HEK293T (cell line): ENCODE measurements around the gene HGFAC.

Experiments used
- CTCF ChIA-PET: fragments of 350-600 bp; formaldehyde crosslinking; extraction: SDS; loops from one replicate; lab custom pipeline; 2021; ENCODE audit warnings: antibody characterized with exemption, inconsistent platforms; lab: Yijun Ruan, JAX
- POLR2A ChIA-PET: fragments of 350-600 bp; formaldehyde crosslinking; extraction: SDS; loops from one replicate; lab custom pipeline; 2020; ENCODE audit warnings: antibody characterized with exemption, inconsistent platforms; lab: Yijun Ruan, JAX
- DNase-seq: peaks from one replicate; pipeline ENCODE4 v3.0.0; 2012; ENCODE audit warnings: mixed read lengths; ENCODE audit errors: extremely low spot score
- ARNT ChIP-seq: fragments of 450-650 bp; IDR thresholded peaks from 2 replicates; pipeline ENCODE4 v1.6.1; 2017; ENCODE audit warnings: mild to moderate bottlenecking
- BHLHE40 ChIP-seq: fragments of 450-650 bp; IDR thresholded peaks from 2 replicates; pipeline ENCODE4 v1.6.1; 2016; ENCODE audit warnings: mild to moderate bottlenecking, moderate library complexity, borderline replicate concordance
- CTBP1 ChIP-seq: fragments of 450-650 bp; IDR thresholded peaks from 2 replicates; pipeline ENCODE4 v1.6.1; 2016; ENCODE audit warnings: borderline replicate concordance
- ELF4 ChIP-seq: fragments of 450-650 bp; IDR thresholded peaks from 2 replicates; pipeline ENCODE4 v1.6.1; 2017; ENCODE audit warnings: antibody characterized with exemption
- FOXA1 ChIP-seq: fragments of 450-650 bp; IDR thresholded peaks from 2 replicates; pipeline ENCODE4 v1.6.1; 2016; ENCODE audit warnings: mild to moderate bottlenecking
- FOXK2 ChIP-seq: fragments of 450-650 bp; IDR thresholded peaks from 2 replicates; pipeline ENCODE4 v1.6.1; 2016; ENCODE audit warnings: mild to moderate bottlenecking
- FOXM1 ChIP-seq: fragments of 450-650 bp; IDR thresholded peaks from 2 replicates; pipeline ENCODE4 v1.6.1; 2017; ENCODE audit warnings: mild to moderate bottlenecking, borderline replicate concordance
- HDGF ChIP-seq: fragments of 450-650 bp; IDR thresholded peaks from 2 replicates; pipeline ENCODE4 v1.6.1; 2017; ENCODE audit warnings: antibody characterized with exemption, borderline replicate concordance
- L3MBTL2 ChIP-seq: fragments of 450-650 bp; conservative IDR thresholded peaks from 2 replicates; pipeline ENCODE4 v1.6.1; 2016; ENCODE audit warnings: mild to moderate bottlenecking
- LEF1 ChIP-seq: fragments of 450-650 bp; IDR thresholded peaks from 2 replicates; pipeline ENCODE4 v1.6.1; 2017; ENCODE audit warnings: mild to moderate bottlenecking, borderline replicate concordance
- NFRKB ChIP-seq: fragments of 450-650 bp; IDR thresholded peaks from 2 replicates; pipeline ENCODE4 v1.6.1; 2016; ENCODE audit warnings: mild to moderate bottlenecking, moderate library complexity
- PKNOX1 ChIP-seq: fragments of 450-650 bp; IDR thresholded peaks from 2 replicates; pipeline ENCODE4 v1.6.1; 2016
- SP1 ChIP-seq: fragments of 450-650 bp; IDR thresholded peaks from 2 replicates; pipeline ENCODE4 v1.6.1; 2017
- SUZ12 ChIP-seq: fragments of 450-650 bp; IDR thresholded peaks from 2 replicates; pipeline ENCODE4 v1.6.1; 2016; ENCODE audit warnings: mild to moderate bottlenecking
- TARDBP ChIP-seq: fragments of 450-650 bp; IDR thresholded peaks from 2 replicates; pipeline ENCODE4 v1.6.1; 2016
- ZNF384 ChIP-seq: fragments of 450-650 bp; IDR thresholded peaks from 2 replicates; pipeline ENCODE4 v1.6.1; 2016

Gene HGFAC

GRCh38 chr4:3401436-3402171, 40.2 kb upstream of the HGFAC start:
- no peak for DNase-seq
- ChIA-PET POLR2A (no interaction called here), CTCF (interaction anchor here (0.7 kb wide), 1 partner anchor 55 kb away, joined by 4 read pairs; no protein-coding TSS in a partner anchor)
- no peak for TF ChIP-seq PKNOX1
- TF ChIP-seq ZNF384: no peak
- TF ChIP-seq FOXA1: no peak
- TF ChIP-seq FOXM1: no peak
- no peak for TF ChIP-seq BHLHE40
- no peak for TF ChIP-seq SP1
- TF ChIP-seq LEF1: no peak
- TF ChIP-seq SUZ12: no peak
- TF ChIP-seq TARDBP: no peak
- TF ChIP-seq HDGF: no peak
- no peak for TF ChIP-seq L3MBTL2
- TF ChIP-seq NFRKB: no peak
- TF ChIP-seq ARNT: no peak
- no peak for TF ChIP-seq FOXK2
- no peak for TF ChIP-seq ELF4
- no peak for TF ChIP-seq CTBP1

DNA sequence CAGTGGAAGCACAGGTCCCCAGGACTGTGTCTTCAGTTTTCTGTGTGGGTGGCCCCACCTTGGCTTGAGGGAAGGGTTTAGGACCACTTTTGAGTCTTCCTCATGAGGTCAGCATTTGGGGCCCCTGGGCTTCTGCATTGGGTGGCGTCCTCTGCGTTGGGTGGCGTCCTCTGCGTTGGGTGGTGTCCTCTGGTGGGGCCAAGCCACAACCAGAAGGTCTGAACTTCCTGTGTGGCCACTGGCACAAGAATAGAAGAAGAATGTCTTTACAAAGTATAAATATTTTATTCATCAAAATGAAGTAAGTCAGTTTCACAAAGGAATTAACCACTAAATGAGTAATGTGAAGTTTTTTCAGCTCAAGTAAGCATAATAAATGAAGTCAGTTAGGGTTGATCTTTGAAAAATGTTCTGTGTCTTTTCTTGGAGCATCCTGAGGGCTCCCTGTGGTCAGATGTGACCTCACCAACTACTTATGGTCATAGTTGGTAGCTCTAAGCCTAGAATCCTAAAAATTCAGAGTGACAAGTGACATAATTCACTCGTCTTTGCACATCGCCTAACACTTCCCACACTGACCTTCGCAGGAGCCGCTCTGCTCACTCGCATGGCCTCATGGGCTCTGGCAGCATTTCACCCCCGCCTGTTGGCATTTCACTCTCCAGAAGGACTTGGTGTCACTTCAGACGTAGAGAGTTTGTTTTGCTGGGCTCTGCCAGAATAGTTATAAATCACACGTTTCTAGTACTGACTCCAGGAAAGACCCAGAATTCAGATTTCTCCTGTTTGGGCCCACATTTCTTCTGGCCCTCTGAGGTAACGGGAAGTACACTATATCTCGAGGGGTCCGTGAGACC, 39.0 kb upstream of the HGFAC start:
- DNase-seq: no peak
- POLR2A ChIA-PET: no interaction called here
- TF ChIP-seq TARDBP (no peak), CTBP1 (no peak), BHLHE40 (no peak), L3MBTL2 (no peak), ZNF384 (no peak), ELF4 (no peak), FOXM1 (no peak), FOXK2 (no peak), NFRKB (no peak), HDGF (no peak), ARNT (no peak), FOXA1 (no peak), SP1 (no peak), PKNOX1 (no peak)
- CTCF ChIA-PET: no interaction called here

GRCh38 chr4:3403348-3403906, 38.3 kb upstream of the HGFAC start:
- POLR2A ChIA-PET: no interaction called here
- CTCF ChIA-PET: no interaction called here
- no peak for TF ChIP-seq TARDBP
- no peak for TF ChIP-seq FOXA1
- no peak for TF ChIP-seq L3MBTL2
- no peak for TF ChIP-seq ELF4
- TF ChIP-seq FOXK2: no peak
- no peak for TF ChIP-seq ARNT
- TF ChIP-seq CTBP1: no peak
- no peak for TF ChIP-seq HDGF
- no peak for TF ChIP-seq BHLHE40
- TF ChIP-seq ZNF384: no peak
- no peak for TF ChIP-seq SP1
- TF ChIP-seq FOXM1: no peak
- TF ChIP-seq NFRKB: no peak
- TF ChIP-seq PKNOX1: no peak
- TF ChIP-seq SUZ12: no peak
- no peak for TF ChIP-seq LEF1
- DNase-seq: no peak

- POLR2A ChIA-PET: no interaction called here
- CTCF ChIA-PET: interaction anchor here (0.7 kb wide), 1 partner anchor 926 kb away, joined by 3 read pairs; no protein-coding TSS in a partner anchor
- TF ChIP-seq FOXM1 (no peak), ARNT (no peak), SUZ12 (no peak), FOXK2 (no peak), NFRKB (no peak), FOXA1 (no peak), L3MBTL2 (no peak), LEF1 (no peak), PKNOX1 (no peak), ELF4 (no peak), BHLHE40 (no peak), TARDBP (no peak), SP1 (no peak), ZNF384 (no peak), CTBP1 (no peak), HDGF (no peak)
- no peak for DNase-seq
Measured at GRCh38 chr4:3404546-3404945, 37.2 kb upstream of the HGFAC start.
